Gastroesophageal sphincter (tissue), 4 donors: ENCODE results near the gene ALKBH5. TPM values are rescaled to one million over a fixed set of nuclear protein-coding genes. Genes with fewer than 3 reads are reported as not detected.
A peak's percentile ranks its signal among the peaks of the same experiment; 100 is the strongest.

Source experiments
- ATAC-seq: fragments of 150-250 bp; one replicate; pipeline ENCODE4 v1.9.1; 2016; ENCODE audit warnings: mild to moderate bottlenecking, moderate library complexity
- H3K27ac ChIP-seq, 4 donors: fragments of 200-600 bp; sonication (generic) in 3 of 4; 1 replicate in 3 of 4; 2 replicates in 1 of 4; pipeline ENCODE4 v1.5.1; 2016 to 2019
- H3K27me3 ChIP-seq: fragments of 200-600 bp; sonication (generic); one replicate; pipeline ENCODE4 v1.5.1; 2019
- H3K36me3 ChIP-seq, 2 donors: fragments of 200-600 bp; sonication (generic); one replicate each; pipeline ENCODE4 v1.5.1; 2019; ENCODE audit warnings: control low read depth in 1 of 2
- H3K4me1 ChIP-seq, 3 donors: fragments of 200-600 bp; sonication (generic); 1 replicate in 2 of 3; 2 replicates in 1 of 3; pipeline ENCODE4 v1.5.1; 2016 to 2019; ENCODE audit warnings: control low read depth in 2 of 3
- H3K4me3 ChIP-seq, 2 donors: fragments of 200-600 bp; sonication (generic); one replicate each; pipeline ENCODE4 v1.5.1; 2019; ENCODE audit warnings: mild to moderate bottlenecking in 1 of 2, moderate library complexity in 1 of 2
- H3K9me3 ChIP-seq, 3 donors: fragments of 200-600 bp; sonication (generic); one replicate each; pipeline ENCODE4 v1.5.1; 2017 to 2019; ENCODE audit warnings: control low read depth in 2 of 3
- CTCF ChIP-seq, 4 experiments: fragments of 200-600 bp in 2 of 4; fragments of 450-650 bp in 2 of 4; sonication (generic) in 1 of 4; IDR thresholded peaks; one replicate each; pipeline ENCODE4 v1.5.1; 2017 to 2019; ENCODE audit warnings: antibody characterized with exemption in 4 of 4, mild to moderate bottlenecking in 2 of 4, moderate library complexity in 2 of 4
- EP300 ChIP-seq: sonication (generic); formaldehyde crosslinking; IDR thresholded peaks from one replicate; pipeline ENCODE4 v1.6.1; 2017; ENCODE audit warnings: antibody characterized with exemption, mild to moderate bottlenecking
- POLR2A ChIP-seq, 2 donors: fragments of 450-650 bp; IDR thresholded peaks; one replicate each; pipeline ENCODE4 v1.6.1; 2017; ENCODE audit warnings: antibody characterized with exemption in 2 of 2, mild to moderate bottlenecking in 2 of 2, moderate library complexity in 1 of 2
- POLR2AphosphoS5 ChIP-seq: sonication (generic); formaldehyde crosslinking; IDR thresholded peaks from one replicate; pipeline ENCODE4 v1.6.1; 2017; ENCODE audit warnings: antibody characterized with exemption
- WGBS, 2 donors: methylation state at CpG; one replicate each; pipeline ENCODE4 v1.1.5; 2018; ENCODE audit warnings: low coverage in 1 of 2; 5-methylcytosine and 5-hydroxymethylcytosine counted together
- total RNA-seq, 4 donors: library from RNA; depleted of rRNA; stranded (reverse); fragments of >200 nt; gene quantifications; one replicate each; pipeline ENCODE4 v1.1.0, GENCODE V29; 2016

Gene ALKBH5
- total RNA-seq, 4 donors from 2014 or later, result 123 to 207 (median 131) TPM

DNA sequence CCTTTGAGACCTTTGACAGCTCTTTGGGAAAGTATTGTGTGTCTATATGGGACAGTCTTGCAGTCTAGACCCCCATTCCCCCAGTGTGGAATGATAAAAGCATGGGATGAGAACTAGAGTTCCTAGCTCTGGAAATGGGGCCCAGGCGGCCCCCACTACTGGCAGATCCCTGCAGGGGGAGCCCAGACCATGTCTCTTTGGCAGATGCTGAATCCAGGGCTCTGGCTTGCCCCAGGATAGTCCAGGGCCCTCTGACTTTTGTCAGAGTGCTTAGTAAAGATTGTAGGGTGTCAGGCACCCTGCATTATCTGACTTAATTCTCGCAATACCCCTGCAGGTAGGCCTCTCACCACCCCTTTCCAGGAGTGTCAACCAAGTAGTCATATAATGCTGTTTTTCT lies 8.3 kb downstream of the ALKBH5 start:
- peak overlapping the region in 2 of 4 donors; percentile 59 to 60 for H3K27ac ChIP-seq
- H3K27me3 ChIP-seq, result no peaks in the 10 kb centered on the region
- TF ChIP-seq CTCF (IDR thresholded peaks at IDR 0.05), result peak in 1 of 4 experiments; percentile 10
- TF ChIP-seq POLR2AphosphoS5, result no peak
- WGBS, 2 donors, result 86 to 100% methylated on average over 1 of the region's 2 CpGs
- peaks cover 0 to 34% of the 10 kb centered on the region in 2 donors for H3K36me3 ChIP-seq
- H3K4me1 ChIP-seq, result peaks cover 7 to 97% (median 57%) of the 10 kb centered on the region in 3 donors
- ATAC-seq, result no peak
- no peaks in the 10 kb centered on the region for H3K9me3 ChIP-seq
- no peak overlapping the region for H3K4me3 ChIP-seq

DNA sequence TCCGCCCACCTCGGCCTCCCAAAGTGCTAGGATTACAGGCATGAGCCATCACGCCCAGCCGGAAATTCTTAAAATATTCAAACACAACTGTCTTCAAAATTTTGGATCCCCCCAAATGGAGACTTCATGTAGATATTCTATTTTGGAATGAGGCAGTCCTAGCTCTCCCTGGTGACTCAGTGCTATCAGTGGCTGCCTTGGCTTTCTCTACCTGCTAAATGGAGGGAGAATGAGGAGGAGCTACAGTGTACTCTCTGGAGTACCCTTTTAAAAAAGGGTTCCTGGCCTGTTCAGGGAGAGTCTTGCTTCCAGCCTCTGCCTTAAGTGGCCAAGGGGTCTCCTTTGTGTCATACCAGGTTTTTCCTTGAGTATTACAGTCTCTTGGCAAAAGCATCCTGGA lies 10.8 kb downstream of the ALKBH5 start:
- H3K4me1 ChIP-seq, result peaks cover 10 to 97% (median 47%) of the 10 kb centered on the region in 3 donors
- WGBS, 2 donors, result 50 to 95% methylated on average over 1 to 3 of the region's 4 CpGs

DNA sequence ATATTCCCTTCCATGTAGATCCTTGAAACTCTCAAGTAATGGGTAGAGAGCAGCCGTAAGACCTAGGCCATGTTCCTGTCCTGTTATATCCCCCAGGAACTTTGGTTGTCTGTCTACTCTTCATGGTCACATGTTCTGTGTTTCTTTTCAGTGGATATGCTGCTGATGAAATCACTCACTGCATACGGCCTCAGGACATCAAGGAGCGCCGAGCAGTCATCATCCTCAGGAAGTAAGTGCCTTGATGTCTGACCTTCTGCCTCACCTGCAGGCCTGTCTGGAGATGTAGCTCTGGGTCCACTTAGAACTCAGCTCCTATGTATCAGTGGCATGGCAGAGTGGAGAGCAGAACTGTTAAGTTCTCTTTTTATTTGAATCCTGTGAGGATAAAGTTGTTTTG lies 11.2 kb downstream of the ALKBH5 start:
- Histone ChIP-seq H3K27ac (no peak overlapping the region), H3K9me3 (no peaks in the 10 kb centered on the region), H3K4me3 (no peak overlapping the region), H3K4me1 (peaks cover 8 to 97% (median 43%) of the 10 kb centered on the region in 3 donors), H3K36me3 (peaks cover 0 to 63% of the 10 kb centered on the region in 2 donors), H3K27me3 (no peaks in the 10 kb centered on the region)
- 50 to 59% methylated on average over 2 to 4 of the region's 4 CpGs for WGBS, 2 donors
- TF ChIP-seq POLR2AphosphoS5, result no peak
- no peak for TF ChIP-seq POLR2A (IDR thresholded peaks at IDR 0.05)
- no peak for TF ChIP-seq EP300
- no peak for TF ChIP-seq CTCF (IDR thresholded peaks at IDR 0.05)
- ATAC-seq, result no peak

More for the DNA sequence above, 10.8 kb downstream of the ALKBH5 start:
- TF ChIP-seq CTCF (IDR thresholded peaks at IDR 0.05) (no peak), POLR2A (IDR thresholded peaks at IDR 0.05) (no peak), POLR2AphosphoS5 (no peak), EP300 (no peak)
- Histone ChIP-seq H3K36me3 (peaks cover 0 to 59% of the 10 kb centered on the region in 2 donors), H3K27me3 (no peaks in the 10 kb centered on the region), H3K27ac (no peak overlapping the region), H3K4me3 (no peak overlapping the region), H3K9me3 (no peaks in the 10 kb centered on the region)
- no peak for ATAC-seq

GRCh38 chr17:18195246-18195645 lies 11.6 kb downstream of the ALKBH5 start:
- H3K4me3 ChIP-seq, result no peak overlapping the region
- TF ChIP-seq CTCF (IDR thresholded peaks at IDR 0.05) (no peak), POLR2AphosphoS5 (no peak), EP300 (no peak), POLR2A (IDR thresholded peaks at IDR 0.05) (no peak)
- peaks cover 8 to 97% (median 39%) of the 10 kb centered on the region in 3 donors for H3K4me1 ChIP-seq
- ATAC-seq, result no peak
- H3K27me3 ChIP-seq, result no peaks in the 10 kb centered on the region
- no peak overlapping the region for H3K27ac ChIP-seq
- 45 to 59% methylated on average over 3 to 5 of the region's 5 CpGs for WGBS, 2 donors
- H3K36me3 ChIP-seq, result peaks cover 0 to 67% of the 10 kb centered on the region in 2 donors
- H3K9me3 ChIP-seq, result no peaks in the 10 kb centered on the region

- H3K4me1 ChIP-seq, result peaks cover 3 to 94% (median 20%) of the 10 kb centered on the region in 3 donors
- 75 to 92% methylated on average over 1 to 3 of the region's 3 CpGs for WGBS, 2 donors
- H3K9me3 ChIP-seq, result no peaks in the 10 kb centered on the region
- TF ChIP-seq CTCF (IDR thresholded peaks at IDR 0.05), result no peak
- no peak for TF ChIP-seq EP300
- no peak for TF ChIP-seq POLR2AphosphoS5
- no peak for TF ChIP-seq POLR2A (IDR thresholded peaks at IDR 0.05)
- H3K36me3 ChIP-seq, result peaks cover 0 to 85% of the 10 kb centered on the region in 2 donors
- H3K27me3 ChIP-seq, result no peaks in the 10 kb centered on the region
- no peak overlapping the region for H3K27ac ChIP-seq
- H3K4me3 ChIP-seq, result no peak overlapping the region
- no peak for ATAC-seq
These were observed 14.0 kb downstream of the ALKBH5 start for GRCh38 chr17:18197535-18198194.
